Naive thymus-derived CD8-positive, alpha-beta T cell (primary cell): ENCODE measurements around the gene CACNA1G. TPM values are rescaled to one million over a fixed set of nuclear protein-coding genes. Genes with fewer than 3 reads are reported as not detected.

Source experiments
- ATAC-seq, 2 donors: fragments of 150-1000 bp; cut with Tn5 transposase in 1 of 2; sonication (Bioruptor Pico), chemical (Tn5 transposase) in 1 of 2; 1 replicate in 1 of 2; 2 replicates in 1 of 2; pipeline ENCODE4 v1.10.0; 2021; ENCODE audit warnings: mild to moderate bottlenecking in 2 of 2, moderate library complexity in 2 of 2
- POLR2A ChIA-PET: fragments of 350-600 bp; sonication (Branson Sonifier 250); formaldehyde crosslinking; loops from one replicate; lab custom pipeline; 2021; ENCODE audit warnings: antibody characterized with exemption; lab: Charles Lee
- DNase-seq, 10 donors: peaks; one replicate each; pipeline versions ENCODE4 v3.0.0 to v3.0.0-alpha.2; 2020 to 2022
- H3K27ac Mint-ChIP-seq, 10 donors: one replicate each; pipeline ENCODE4 v1.8.0; 2020 to 2022; ENCODE audit warnings: mild to moderate bottlenecking in 10 of 10, mixed read lengths in 10 of 10, moderate library complexity in 4 of 10, inconsistent platforms in 1 of 10
- H3K27me3 Mint-ChIP-seq, 5 donors: one replicate each; pipeline ENCODE4 v1.8.0; 2021 to 2022; ENCODE audit warnings: mixed read lengths in 5 of 5
- H3K36me3 Mint-ChIP-seq, 3 donors: one replicate each; pipeline ENCODE4 v1.8.0; 2020 to 2022; ENCODE audit warnings: mixed read lengths in 3 of 3, mild to moderate bottlenecking in 2 of 3, inconsistent platforms in 1 of 3
- H3K4me1 Mint-ChIP-seq, 4 donors: one replicate each; pipeline ENCODE4 v1.8.0; 2021 to 2022; ENCODE audit warnings: mixed read lengths in 4 of 4
- H3K4me3 Mint-ChIP-seq, 10 donors: one replicate each; pipeline ENCODE4 v1.8.0; 2020 to 2022; ENCODE audit warnings: mild to moderate bottlenecking in 10 of 10, mixed read lengths in 10 of 10, moderate library complexity in 6 of 10, inconsistent platforms in 1 of 10
- H3K9me3 Mint-ChIP-seq, 9 donors: one replicate each; pipeline ENCODE4 v1.8.0; 2020 to 2022; ENCODE audit warnings: mixed read lengths in 9 of 9, mild to moderate bottlenecking in 3 of 9, inconsistent platforms in 1 of 9, moderate library complexity in 1 of 9
- polyA plus RNA-seq, 3 donors: library from polyadenylated mRNA; unstranded; fragments of 300-500 nt; fragmentation: Illumina TruSeq; gene quantifications; one replicate each; pipeline ENCODE4 v1.2.3, GENCODE V29; 2021
- total RNA-seq, 8 experiments: library from RNA in 2 of 8; stranded (reverse) in 2 of 8; gene quantifications; one replicate each; pipeline ENCODE4 v1.2.3 and lab custom pipeline; 2021 to 2026

The CACNA1G gene
- total and polyA plus RNA-seq, 5 experiments from 2014 or later: 0.05 TPM; not detected in 4

GRCh38 chr17:50635982-50636803 is 75.7 kb downstream of the CACNA1G start:
- peaks cover 37 to 77% (median 53%) of the 10 kb centered on the region in 5 donors for H3K27me3 Mint-ChIP-seq
- H3K27ac Mint-ChIP-seq: no peak overlapping the region

GRCh38 chr17:50636804-50637195 is 76.3 kb downstream of the CACNA1G start:
- Mint-ChIP-seq H3K4me1 (peaks cover 0 to 9% (median 2%) of the 10 kb centered on the region in 4 donors), H3K27me3 (peaks cover 34 to 76% (median 48%) of the 10 kb centered on the region in 5 donors), H3K27ac (no peak overlapping the region), H3K36me3 (peaks cover 0 to 3% (median 0%) of the 10 kb centered on the region in 3 donors), H3K4me3 (no peak overlapping the region), H3K9me3 (no peaks in the 10 kb centered on the region)
- DNase-seq: peak in 1 of 10 donors; percentile 36
- ATAC-seq: no peak
- POLR2A ChIA-PET: no interaction called here

More at GRCh38 chr17:50635982-50636803, 75.7 kb downstream of the CACNA1G start:
- ATAC-seq: no peak
- H3K4me1 Mint-ChIP-seq: peaks cover 0 to 9% (median 2%) of the 10 kb centered on the region in 4 donors
- H3K9me3 Mint-ChIP-seq: no peaks in the 10 kb centered on the region
- peak overlapping the region in 1 of 10 donors; percentile 39 for H3K4me3 Mint-ChIP-seq
- peaks cover 0 to 3% (median 0%) of the 10 kb centered on the region in 3 donors for H3K36me3 Mint-ChIP-seq
- POLR2A ChIA-PET: no interaction called here
- DNase-seq: peak in 1 of 10 donors; percentile 21

- peaks cover 25 to 67% (median 41%) of the 10 kb centered on the region in 5 donors for H3K27me3 Mint-ChIP-seq
- peaks cover 0 to 3% (median 0%) of the 10 kb centered on the region in 3 donors for H3K36me3 Mint-ChIP-seq
- no peaks in the 10 kb centered on the region for H3K9me3 Mint-ChIP-seq
- H3K4me1 Mint-ChIP-seq: peaks cover 0 to 9% (median 1%) of the 10 kb centered on the region in 4 donors
- ATAC-seq (no peak), DNase-seq (peak in 1 of 10 donors; percentile 15)
- H3K27ac Mint-ChIP-seq: peak overlapping the region in 1 of 10 donors; percentile 41
- POLR2A ChIA-PET: no interaction called here
- no peak overlapping the region for H3K4me3 Mint-ChIP-seq
These were observed 77.5 kb downstream of the CACNA1G start for GRCh38 chr17:50637829-50638605.

- POLR2A ChIA-PET: no interaction called here
- Mint-ChIP-seq H3K27me3 (peaks cover 20 to 67% (median 37%) of the 10 kb centered on the region in 5 donors), H3K4me3 (no peak overlapping the region), H3K36me3 (peaks cover 0 to 2% (median 0%) of the 10 kb centered on the region in 3 donors), H3K27ac (no peak overlapping the region), H3K9me3 (no peaks in the 10 kb centered on the region), H3K4me1 (peaks cover 0 to 4% (median 1%) of the 10 kb centered on the region in 4 donors)
- DNase-seq: peak in 1 of 10 donors; percentile 47
- ATAC-seq: no peak
These were observed 78.1 kb downstream of the CACNA1G start for GRCh38 chr17:50638606-50638965.

GRCh38 chr17:50638966-50639713 is 78.6 kb downstream of the CACNA1G start:
- H3K27me3 Mint-ChIP-seq: peaks cover 18 to 65% (median 34%) of the 10 kb centered on the region in 5 donors
- H3K27ac Mint-ChIP-seq: no peak overlapping the region
- ATAC-seq (no peak), DNase-seq (peak in 1 of 10 donors; percentile 24)
- no peak overlapping the region for H3K4me3 Mint-ChIP-seq
- no peaks in the 10 kb centered on the region for H3K9me3 Mint-ChIP-seq
- no peaks in the 10 kb centered on the region for H3K36me3 Mint-ChIP-seq
- POLR2A ChIA-PET: interaction anchor here (0.6 kb wide), 1 partner anchor 1676 kb away, joined by 5 read pairs; no protein-coding TSS in a partner anchor
- peaks cover 0 to 2% (median under 1%) of the 10 kb centered on the region in 4 donors for H3K4me1 Mint-ChIP-seq

- DNase-seq: peak in 1 of 10 donors; percentile 37
- Mint-ChIP-seq H3K9me3 (no peaks in the 10 kb centered on the region), H3K27ac (no peak overlapping the region), H3K36me3 (no peaks in the 10 kb centered on the region), H3K4me3 (no peak overlapping the region), H3K27me3 (peaks cover 17 to 55% (median 30%) of the 10 kb centered on the region in 5 donors), H3K4me1 (peaks cover 0 to under 1% (median 0%) of the 10 kb centered on the region in 4 donors)
- POLR2A ChIA-PET: no interaction called here
- no peak for ATAC-seq
These were observed 80.3 kb downstream of the CACNA1G start for GRCh38 chr17:50640686-50641351.

GRCh38 chr17:50641357-50641756 is 80.8 kb downstream of the CACNA1G start:
- DNase-seq: peak in 1 of 10 donors; percentile 19
- ATAC-seq: no peak
- no peaks in the 10 kb centered on the region for H3K36me3 Mint-ChIP-seq
- POLR2A ChIA-PET: no interaction called here
- H3K4me3 Mint-ChIP-seq: no peak overlapping the region
- H3K27me3 Mint-ChIP-seq: peaks cover 15 to 50% (median 25%) of the 10 kb centered on the region in 5 donors
- no peaks in the 10 kb centered on the region for H3K4me1 Mint-ChIP-seq
- no peak overlapping the region for H3K27ac Mint-ChIP-seq
- H3K9me3 Mint-ChIP-seq: no peaks in the 10 kb centered on the region

GRCh38 chr17:50642071-50642721 is 81.7 kb downstream of the CACNA1G start:
- ATAC-seq (no peak), DNase-seq (peak in 1 of 10 donors; percentile 24)
- Mint-ChIP-seq H3K4me1 (no peaks in the 10 kb centered on the region), H3K9me3 (no peaks in the 10 kb centered on the region), H3K27me3 (peaks cover 15 to 41% (median 22%) of the 10 kb centered on the region in 5 donors), H3K4me3 (no peak overlapping the region), H3K36me3 (no peaks in the 10 kb centered on the region), H3K27ac (no peak overlapping the region)
- POLR2A ChIA-PET: no interaction called here

GRCh38 chr17:50642722-50643656 is 82.5 kb downstream of the CACNA1G start:
- Mint-ChIP-seq H3K36me3 (no peaks in the 10 kb centered on the region), H3K27me3 (peaks cover 9 to 35% (median 17%) of the 10 kb centered on the region in 5 donors), H3K9me3 (no peaks in the 10 kb centered on the region), H3K27ac (peak overlapping the region in 1 of 10 donors; percentile 53), H3K4me1 (no peaks in the 10 kb centered on the region), H3K4me3 (no peak overlapping the region)
- DNase-seq: peak in 1 of 10 donors; percentile 38
- POLR2A ChIA-PET: no interaction called here
- ATAC-seq: no peak

- DNase-seq (peak in 1 of 10 donors; percentile 26), ATAC-seq (no peak)
- H3K4me1 Mint-ChIP-seq: no peaks in the 10 kb centered on the region
- peaks cover 0 to 2% (median 0%) of the 10 kb centered on the region in 9 donors for H3K9me3 Mint-ChIP-seq
- no peak overlapping the region for H3K4me3 Mint-ChIP-seq
- peaks cover 7 to 21% (median 15%) of the 10 kb centered on the region in 5 donors for H3K27me3 Mint-ChIP-seq
- no peaks in the 10 kb centered on the region for H3K36me3 Mint-ChIP-seq
- H3K27ac Mint-ChIP-seq: no peak overlapping the region
- POLR2A ChIA-PET: no interaction called here
These were observed 85.5 kb downstream of the CACNA1G start for GRCh38 chr17:50645748-50646682.
